Spinal cord (tissue), 10 donors: ENCODE data around the gene DCC. TPM values are rescaled to one million over a fixed set of nuclear protein-coding genes. Genes with fewer than 3 reads are reported as not detected.

ENCODE experiments used
- DNase-seq, 6 donors: peaks; one replicate each; pipeline versions ENCODE4 v3.0.0 to v3.0.0-alpha.2; 2013 to 2015; ENCODE audit warnings: low spot score in 6 of 6, low read depth in 4 of 6
- H3K27ac ChIP-seq: one replicate; pipeline ENCODE4 v1.5.1; 2013; ENCODE audit warnings: low read depth, low read length, control low read depth
- H3K27me3 ChIP-seq: one replicate; pipeline ENCODE4 v1.6.1; 2013; ENCODE audit warnings: low read length; ENCODE audit not compliant: control insufficient read depth, insufficient read depth
- H3K36me3 ChIP-seq: one replicate; pipeline ENCODE4 v1.6.1; 2013; ENCODE audit warnings: low read length; ENCODE audit not compliant: control insufficient read depth, insufficient read depth
- H3K4me1 ChIP-seq: one replicate; pipeline ENCODE4 v1.6.1; 2013; ENCODE audit warnings: low read length; ENCODE audit not compliant: control insufficient read depth, insufficient read depth
- H3K4me3 ChIP-seq: one replicate; pipeline ENCODE4 v1.5.1; 2013; ENCODE audit warnings: low read depth, low read length, control low read depth
- H3K9me3 ChIP-seq: one replicate; pipeline ENCODE4 v1.6.1; 2013; ENCODE audit warnings: low read length; ENCODE audit not compliant: control insufficient read depth, insufficient read depth
- WGBS: methylation state at CpG from one replicate; pipeline ENCODE4 v1.1.5; 2013; ENCODE audit warnings: missing lambda C conversion rate; ENCODE audit not compliant: insufficient coverage; 5-methylcytosine and 5-hydroxymethylcytosine counted together
- polyA plus RNA-seq, 2 donors: library from polyadenylated mRNA; unstranded; fragments of 120-200 nt; gene quantifications; one replicate each; pipeline ENCODE4 v1.2.1, GENCODE V29; 2013; ENCODE audit not compliant: insufficient read length in 2 of 2
- small RNA-seq: library from RNA; depleted of rRNA; stranded (forward); fragments of <200 nt; gene quantifications from one replicate; pipeline ENCODE3, GENCODE V24; 2014; ENCODE audit warnings: low replicate concordance
- total RNA-seq, 2 donors: library from RNA; depleted of rRNA in 1 of 2; stranded (reverse); fragments of 120-200 nt in 1 of 2; fragments of >200 nt in 1 of 2; gene quantifications; one replicate each; pipeline versions ENCODE4 v1.2.3 to v1.2.4, GENCODE V29; 2013 to 2014
- donor health status: healthy.

DCC gene
- total and polyA plus RNA-seq, 4 donors, result 13.8 to 27.3 (median 17.2) TPM

DNA sequence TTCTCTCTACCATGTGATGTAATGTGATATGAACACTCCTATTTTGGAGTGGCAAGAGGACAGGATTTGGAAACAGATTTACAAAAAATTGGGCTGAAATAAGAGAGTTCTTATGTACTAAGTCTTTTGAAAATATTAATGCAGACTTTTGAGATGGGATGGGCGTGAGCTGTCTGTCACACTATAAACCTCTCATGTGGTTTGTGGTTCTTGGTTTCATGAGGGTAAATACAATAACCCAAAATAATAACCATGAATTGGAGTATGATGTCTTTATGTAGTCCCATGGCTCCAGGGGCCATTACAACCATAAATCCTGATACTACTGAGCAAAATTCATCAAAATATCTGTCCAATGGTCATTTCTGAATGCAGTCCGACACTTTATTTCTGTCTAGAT lies 1216.5 kb downstream of the DCC start:
- Histone ChIP-seq H3K4me3 (no peak overlapping the region), H3K27me3 (no peaks in the 10 kb centered on the region), H3K9me3 (peaks cover 3% of the 10 kb centered on the region), H3K4me1 (no peaks in the 10 kb centered on the region), H3K27ac (no peak overlapping the region), H3K36me3 (no peaks in the 10 kb centered on the region)
- DNase-seq, result no peak
- no CpG with 5 or more reads among the region's 2 CpGs for WGBS

DNA sequence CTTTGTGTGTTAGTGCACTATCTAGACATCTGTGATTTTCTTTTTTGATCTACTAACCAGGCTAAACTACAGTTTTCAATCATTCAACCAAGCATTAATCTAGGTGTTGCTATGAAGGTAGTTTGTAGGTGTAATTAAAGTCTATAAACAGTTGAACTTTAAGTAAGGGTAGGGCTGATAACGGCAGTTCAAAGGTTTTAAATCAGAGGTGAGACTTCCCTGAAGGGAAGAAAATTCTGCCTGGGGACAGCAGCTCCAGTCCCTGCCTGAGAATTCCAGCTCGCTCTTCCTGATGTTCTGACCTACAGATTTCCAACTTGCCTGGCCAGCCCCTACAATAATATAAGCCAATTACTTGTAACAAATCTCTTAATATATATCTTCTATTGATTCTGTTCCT lies 1220.5 kb downstream of the DCC start:
- H3K27me3 ChIP-seq, result no peaks in the 10 kb centered on the region
- H3K27ac ChIP-seq, result no peak overlapping the region
- 86% methylated on average over 1 of the region's 2 CpGs for whole genome bisulfite sequencing
- no peak overlapping the region for H3K4me3 ChIP-seq
- H3K9me3 ChIP-seq, result peaks cover 3% of the 10 kb centered on the region
- H3K4me1 ChIP-seq, result no peaks in the 10 kb centered on the region
- no peak for DNase-seq
- no peaks in the 10 kb centered on the region for H3K36me3 ChIP-seq

DNA sequence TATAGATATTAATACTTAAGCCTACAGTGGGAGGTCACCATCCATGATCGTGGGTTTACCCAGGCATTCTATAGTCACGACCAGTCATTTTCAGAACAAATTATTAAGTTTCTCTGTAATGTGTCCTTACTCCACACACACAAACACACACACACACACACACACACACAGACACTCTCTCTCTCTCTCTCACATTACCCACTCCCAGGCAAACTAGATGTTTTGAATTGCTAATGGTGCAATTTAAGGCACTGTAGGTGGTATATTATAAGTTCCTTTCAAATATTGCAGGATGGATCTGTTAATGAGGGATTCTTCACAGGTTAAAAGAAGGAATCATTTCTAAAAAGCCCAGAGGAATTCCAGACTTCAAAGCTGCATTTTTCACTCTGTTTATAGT lies 1226.6 kb downstream of the DCC start:
- Histone ChIP-seq H3K4me3 (no peak overlapping the region), H3K4me1 (no peaks in the 10 kb centered on the region), H3K27me3 (no peaks in the 10 kb centered on the region), H3K27ac (no peak overlapping the region), H3K36me3 (no peaks in the 10 kb centered on the region), H3K9me3 (no peaks in the 10 kb centered on the region)
- WGBS, result 71% methylated on average over 2 of the region's 2 CpGs
- peak in 1 of 6 donors; percentile 85 for DNase-seq

DNA sequence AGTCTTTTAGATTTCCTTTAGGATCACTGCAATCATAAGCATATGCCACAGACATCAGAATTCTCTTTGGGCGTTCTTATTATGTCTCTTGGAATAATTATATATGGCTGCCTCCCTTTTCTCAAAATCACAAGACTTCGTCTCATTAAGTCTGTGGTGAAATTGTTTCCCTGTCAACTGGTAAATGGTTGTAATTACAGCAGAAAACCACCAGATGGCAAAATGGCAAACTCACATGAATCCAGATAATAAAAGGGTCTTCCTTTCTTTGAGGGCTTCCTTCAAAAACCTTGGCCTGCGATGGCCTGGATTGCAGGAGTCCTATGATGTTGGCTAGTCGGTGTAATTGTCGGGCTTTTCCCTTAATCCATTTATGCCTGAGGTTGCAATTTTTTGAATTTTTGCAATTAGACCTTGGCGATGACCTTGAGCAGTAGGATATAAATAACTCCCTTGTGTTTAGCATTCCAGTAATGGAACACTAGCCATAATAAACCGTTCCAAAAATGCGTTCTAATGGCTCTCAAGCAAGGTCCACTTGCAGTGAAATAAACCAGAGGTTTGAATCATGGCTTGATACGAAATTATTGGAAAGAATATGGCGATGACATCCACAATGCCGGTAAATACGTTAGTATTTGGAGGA lies 1228.1 kb downstream of the DCC start:
- Histone ChIP-seq H3K36me3 (no peaks in the 10 kb centered on the region), H3K4me1 (no peaks in the 10 kb centered on the region), H3K9me3 (no peaks in the 10 kb centered on the region), H3K27me3 (no peaks in the 10 kb centered on the region), H3K4me3 (no peak overlapping the region), H3K27ac (no peak overlapping the region)
- 92% methylated on average over 4 of the region's 12 CpGs for WGBS
- peak in 5 of 6 donors; percentile 17 to 83 (median 36) for DNase-seq

Small RNA genes within 50 kb of the gene (small RNA-seq; reads per million reads assigned to genes)
- gene AC011155.1 (not detected), gene MIR4528 (not detected)
